MCF 10A (cell line): ENCODE results near the gene ALDH1L2. TPM values are rescaled to one million over a fixed set of nuclear protein-coding genes. Genes with fewer than 3 reads are reported as not detected.

Experiments used
- BruUV-seq: library from RNA; stranded (reverse); fragments of 400-500 nt; replicated peaks from 2 replicates; lab custom pipeline; 2021; lab: Mats Ljungman, UMichigan
- CTCF ChIA-PET: fragments of 300-600 bp; sonication (Branson Sonifier 250); formaldehyde crosslinking; extraction: SDS; loops from one replicate; lab custom pipeline; 2021; ENCODE audit warnings: antibody characterized with exemption, inconsistent platforms; lab: Yijun Ruan, JAX
- POLR2A ChIA-PET: fragments of 300-600, 350-650 bp; sonication (Branson Sonifier 250); formaldehyde crosslinking; extraction: SDS; loops from one replicate; lab custom pipeline; 2020; ENCODE audit warnings: antibody characterized with exemption, inconsistent platforms; lab: Yijun Ruan, JAX
- DNase-seq: peaks from one replicate; pipeline ENCODE4 v3.0.0-alpha.2; 2018; ENCODE audit not compliant: unreplicated experiment
- H3K27ac Mint-ChIP-seq: one replicate; pipeline ENCODE4 v1.8.0; 2022; ENCODE audit warnings: mild to moderate bottlenecking, low read depth, mixed read lengths; ENCODE audit not compliant: unreplicated experiment
- H3K27me3 Mint-ChIP-seq: one replicate; pipeline ENCODE4 v1.8.0; 2022; ENCODE audit warnings: mixed read lengths; ENCODE audit not compliant: insufficient read depth, unreplicated experiment
- H3K36me3 Mint-ChIP-seq: one replicate; pipeline ENCODE4 v1.8.0; 2022; ENCODE audit warnings: mild to moderate bottlenecking, moderate library complexity, mixed read lengths; ENCODE audit not compliant: insufficient read depth, unreplicated experiment
- H3K4me1 Mint-ChIP-seq: one replicate; pipeline ENCODE4 v1.8.0; 2022; ENCODE audit warnings: mixed read lengths; ENCODE audit not compliant: insufficient read depth, unreplicated experiment
- H3K4me3 Mint-ChIP-seq: one replicate; pipeline ENCODE4 v1.8.0; 2022; ENCODE audit warnings: mild to moderate bottlenecking, moderate library complexity, mixed read lengths; ENCODE audit not compliant: unreplicated experiment
- H3K9me3 Mint-ChIP-seq: one replicate; pipeline ENCODE4 v1.8.0; 2022; ENCODE audit warnings: mixed read lengths; ENCODE audit not compliant: unreplicated experiment
- intact Hi-C: fragments of 100-400 bp; cut with micrococcal nuclease; formaldehyde crosslinking; loops from 2 replicates; pipeline ENCODE4 v1.14.1; 2022
- total RNA-seq: library from RNA; stranded (reverse); gene quantifications from 2 replicates; pipeline ENCODE4 v1.2.3, GENCODE V29; 2022
- TF ChIP-seq, protein P1 (sequence below): fragments of 200-600 bp; IDR thresholded peaks from one replicate; pipeline ENCODE4 v1.8.0; 2022; ENCODE audit warnings: antibody characterized with exemption, mild to moderate bottlenecking; ENCODE audit not compliant: unreplicated experiment

The ALDH1L2 gene
- total RNA-seq, 1 experiment from 2014 or later, result 165 TPM

DNA sequence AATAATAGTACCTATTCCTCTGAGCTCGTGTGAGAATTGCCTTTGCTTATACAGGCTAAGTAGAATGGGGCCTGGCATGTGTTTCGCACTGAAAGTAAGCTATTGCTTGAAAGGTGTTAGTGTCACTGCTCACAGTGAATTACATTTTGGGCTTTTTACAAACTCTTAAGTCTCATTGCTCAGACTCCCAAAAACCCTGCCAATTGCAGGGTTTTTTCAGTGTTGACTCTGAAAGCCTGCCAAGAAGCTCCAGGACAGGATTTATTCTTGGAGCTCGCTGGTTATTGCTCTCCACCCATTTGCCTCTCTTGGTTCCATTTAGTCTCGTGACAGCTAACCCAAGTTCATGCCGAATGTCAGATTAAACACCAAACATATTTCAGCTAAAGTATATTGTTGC is 58.4 kb downstream of the ALDH1L2 start:
- TF ChIP-seq, protein P1, sequence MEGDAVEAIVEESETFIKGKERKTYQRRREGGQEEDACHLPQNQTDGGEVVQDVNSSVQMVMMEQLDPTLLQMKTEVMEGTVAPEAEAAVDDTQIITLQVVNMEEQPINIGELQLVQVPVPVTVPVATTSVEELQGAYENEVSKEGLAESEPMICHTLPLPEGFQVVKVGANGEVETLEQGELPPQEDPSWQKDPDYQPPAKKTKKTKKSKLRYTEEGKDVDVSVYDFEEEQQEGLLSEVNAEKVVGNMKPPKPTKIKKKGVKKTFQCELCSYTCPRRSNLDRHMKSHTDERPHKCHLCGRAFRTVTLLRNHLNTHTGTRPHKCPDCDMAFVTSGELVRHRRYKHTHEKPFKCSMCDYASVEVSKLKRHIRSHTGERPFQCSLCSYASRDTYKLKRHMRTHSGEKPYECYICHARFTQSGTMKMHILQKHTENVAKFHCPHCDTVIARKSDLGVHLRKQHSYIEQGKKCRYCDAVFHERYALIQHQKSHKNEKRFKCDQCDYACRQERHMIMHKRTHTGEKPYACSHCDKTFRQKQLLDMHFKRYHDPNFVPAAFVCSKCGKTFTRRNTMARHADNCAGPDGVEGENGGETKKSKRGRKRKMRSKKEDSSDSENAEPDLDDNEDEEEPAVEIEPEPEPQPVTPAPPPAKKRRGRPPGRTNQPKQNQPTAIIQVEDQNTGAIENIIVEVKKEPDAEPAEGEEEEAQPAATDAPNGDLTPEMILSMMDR, result no peak
- Mint-ChIP-seq H3K4me3 (no peak overlapping the region), H3K36me3 (peaks cover 70% of the 10 kb centered on the region), H3K4me1 (no peaks in the 10 kb centered on the region), H3K9me3 (no peaks in the 10 kb centered on the region), H3K27me3 (no peaks in the 10 kb centered on the region), H3K27ac (no peak overlapping the region)
- DNase-seq, result no peak
- POLR2A ChIA-PET, result interaction anchor here (0.5 to 1.5 kb wide), 3 partner anchors 67 to 1451 kb away, joined by 3 to 4 read pairs (median 4); no protein-coding TSS in a partner anchor
- CTCF ChIA-PET, result interaction anchor here (0.5 kb wide), 1 partner anchor 29 kb away, joined by 3 read pairs; no protein-coding TSS in a partner anchor
- intact Hi-C loops, result no loop called here
- BruUV-seq, result no TSS peak

DNA sequence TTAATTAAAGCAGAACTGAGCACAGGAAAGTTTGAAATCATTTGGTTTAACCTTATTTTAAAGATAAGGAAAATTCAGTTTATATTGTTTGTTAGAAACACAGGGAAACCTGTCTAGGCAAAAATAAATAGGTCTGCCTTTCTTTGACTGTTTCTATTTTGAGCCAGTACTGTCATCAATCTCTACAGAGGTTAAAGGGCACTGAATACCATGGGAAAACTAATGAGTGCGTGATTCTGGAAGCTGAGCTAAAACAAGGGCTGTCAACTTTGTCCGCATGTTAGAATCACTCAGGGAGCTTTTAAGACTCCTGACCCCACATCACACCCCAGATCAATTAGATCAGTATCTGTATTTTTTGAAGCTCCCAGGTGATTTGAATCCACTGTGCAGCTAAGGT is 59.3 kb downstream of the ALDH1L2 start:
- intact Hi-C loops, result no loop called here
- Mint-ChIP-seq H3K4me3 (no peak overlapping the region), H3K36me3 (peaks cover 74% of the 10 kb centered on the region), H3K4me1 (no peaks in the 10 kb centered on the region), H3K27me3 (no peaks in the 10 kb centered on the region), H3K27ac (no peak overlapping the region), H3K9me3 (no peaks in the 10 kb centered on the region)
- ChIA-PET CTCF (interaction anchor here (0.6 to 0.7 kb wide), 2 partner anchors 36 to 617 kb away, joined by 3 read pairs; no protein-coding TSS in a partner anchor), POLR2A (interaction anchor here (0.6 kb wide), 1 partner anchor 1277 kb away, joined by 4 read pairs; no protein-coding TSS in a partner anchor)
- BruUV-seq, result no TSS peak
- TF ChIP-seq, protein P1, result no peak
- DNase-seq, result no peak

DNA sequence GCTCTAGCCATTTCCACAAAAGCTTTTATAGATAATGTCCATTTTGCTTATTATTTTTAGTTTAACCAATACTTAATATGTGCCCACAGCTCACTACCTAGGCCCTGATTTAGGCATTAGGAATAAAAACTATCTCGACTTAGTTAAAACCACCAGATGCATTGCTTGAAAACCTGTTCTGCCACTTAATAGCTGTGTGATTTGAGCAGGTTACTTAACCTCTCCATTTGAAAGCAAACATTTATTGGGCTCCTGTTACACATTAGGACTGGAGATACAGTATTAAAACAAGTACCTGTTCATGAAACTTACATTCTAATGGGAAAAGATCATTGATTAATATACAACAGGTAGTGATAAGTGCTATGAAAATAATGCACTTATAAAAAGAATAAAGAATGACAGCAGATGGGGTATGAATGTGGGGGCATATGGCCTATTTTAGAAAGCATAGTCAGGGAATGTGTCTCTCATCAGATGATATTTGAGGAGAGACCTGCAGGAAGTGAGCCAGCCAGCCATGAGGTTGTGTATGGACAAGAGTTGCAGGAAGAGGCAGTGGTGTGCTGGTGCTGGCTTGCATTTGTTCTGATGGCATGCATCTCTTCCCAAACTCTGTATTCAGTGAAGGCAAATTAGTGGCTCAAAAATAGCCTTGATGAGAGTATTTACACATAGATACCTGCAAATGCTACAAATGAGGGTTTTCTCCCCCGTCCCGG is 63.9 kb downstream of the ALDH1L2 start:
- no TSS peak for BruUV-seq
- TF ChIP-seq, protein P1, result no peak
- peaks cover 58% of the 10 kb centered on the region for H3K36me3 Mint-ChIP-seq
- ChIA-PET CTCF (interaction anchor here (0.7 to 1.5 kb wide), 2 partner anchors 50 to 639 kb away, joined by 4 to 6 read pairs; no protein-coding TSS in a partner anchor), POLR2A (interaction anchor here (0.6 to 1.4 kb wide), 2 partner anchors 14 to 819 kb away, joined by 3 to 4 read pairs; no protein-coding TSS in a partner anchor)
- DNase-seq, result no peak
- no peaks in the 10 kb centered on the region for H3K4me1 Mint-ChIP-seq
- H3K27me3 Mint-ChIP-seq, result no peaks in the 10 kb centered on the region
- intact Hi-C loops, result no loop called here
- no peak overlapping the region for H3K27ac Mint-ChIP-seq
- no peaks in the 10 kb centered on the region for H3K9me3 Mint-ChIP-seq
- no peak overlapping the region for H3K4me3 Mint-ChIP-seq

DNA sequence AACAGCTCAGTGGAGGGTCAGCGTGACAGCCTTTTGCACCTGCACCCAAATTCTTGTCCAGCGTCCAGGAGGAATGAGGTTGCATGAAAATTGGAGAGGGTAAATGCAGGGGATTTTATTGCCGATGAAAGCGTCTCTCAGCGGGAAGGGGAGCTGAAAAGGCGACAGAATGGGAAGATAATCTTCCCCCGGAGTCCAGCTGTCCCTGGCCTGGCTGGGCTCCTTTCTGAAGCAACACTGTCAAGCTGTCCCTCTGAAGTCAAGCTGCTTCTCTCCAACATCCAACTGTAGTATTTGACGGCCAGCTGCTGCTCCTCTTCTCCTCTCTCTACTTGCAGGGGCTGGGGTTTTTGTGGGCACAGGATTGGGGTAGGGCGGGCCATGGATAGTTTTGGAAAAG is 65.5 kb downstream of the ALDH1L2 start:
- TF ChIP-seq, protein P1, result no peak
- DNase-seq, result no peak
- Mint-ChIP-seq H3K9me3 (no peaks in the 10 kb centered on the region), H3K27me3 (no peaks in the 10 kb centered on the region), H3K4me1 (no peaks in the 10 kb centered on the region), H3K36me3 (peaks cover 55% of the 10 kb centered on the region), H3K4me3 (no peak overlapping the region), H3K27ac (no peak overlapping the region)
- intact Hi-C loops, result no loop called here
- POLR2A ChIA-PET, result no interaction called here
- no TSS peak for BruUV-seq
- CTCF ChIA-PET, result interaction anchor here (1.5 kb wide), 1 partner anchor 637 kb away, joined by 6 read pairs; no protein-coding TSS in a partner anchor
